HPDE6-E6E7 (cell line): ENCODE measurements around the gene SELP.
"Not testable (repeated sequence)": the region's sequence is repeated elsewhere in the genome, so short reads cannot be mapped to it uniquely, and the experiment has no call there.

Experiments used
- DNase-seq: peaks from one replicate; pipeline ENCODE4 v3.0.0; 2011; ENCODE audit warnings: missing footprints; ENCODE audit errors: extremely low spot score

The SELP gene

GRCh38 chr1:169630006-169630405, at the start of gene SELP:
Gene SELP, minus strand, starts transcription at chr1:169630124. Its CDS starts 50 bp downstream, at chr1:169630074.
- DNase-seq: no peak

- DNase-seq: no peak
Observed at GRCh38 chr1:169679692-169680091, 49.8 kb upstream of the SELP start.

GRCh38 chr1:169676001-169676400, 46.1 kb upstream of the SELP start:
- DNase-seq: peak; percentile 55

- no peak for DNase-seq
Observed at GRCh38 chr1:169670836-169671235, 40.9 kb upstream of the SELP start.

- DNase-seq: not testable (repeated sequence)
Observed at GRCh38 chr1:169670244-169670643, 40.3 kb upstream of the SELP start.

GRCh38 chr1:169667699-169668596, 38.0 kb upstream of the SELP start:
- DNase-seq: not testable (repeated sequence)

- not testable (repeated sequence) for DNase-seq
Observed at GRCh38 chr1:169667227-169667639, 37.3 kb upstream of the SELP start.

- DNase-seq: not testable (repeated sequence)
Observed at GRCh38 chr1:169662680-169663079, 32.8 kb upstream of the SELP start.

- DNase-seq: not testable (repeated sequence)
Observed at GRCh38 chr1:169661066-169661465, 31.1 kb upstream of the SELP start.

- not testable (repeated sequence) for DNase-seq
Observed at GRCh38 chr1:169658777-169659176, 28.9 kb upstream of the SELP start.

GRCh38 chr1:169653873-169654272, 23.9 kb upstream of the SELP start:
- DNase-seq: no peak

- no peak for DNase-seq
Observed at GRCh38 chr1:169651035-169651434, 21.1 kb upstream of the SELP start.

- no peak for DNase-seq
Observed at GRCh38 chr1:169650551-169650950, 20.6 kb upstream of the SELP start.

GRCh38 chr1:169648709-169649108, 18.8 kb upstream of the SELP start:
- no peak for DNase-seq

GRCh38 chr1:169648187-169648586, 18.3 kb upstream of the SELP start:
- DNase-seq: no peak

- no peak for DNase-seq
Observed at GRCh38 chr1:169647512-169647911, 17.6 kb upstream of the SELP start.

- no peak for DNase-seq
Observed at GRCh38 chr1:169644297-169644696, 14.4 kb upstream of the SELP start.

GRCh38 chr1:169634877-169635276, 5.0 kb upstream of the SELP start:
- DNase-seq: no peak

- no peak for DNase-seq
Observed at GRCh38 chr1:169634145-169634544, 4.2 kb upstream of the SELP start.

GRCh38 chr1:169631249-169631648, 1.3 kb upstream of the SELP start:
- DNase-seq: no peak

GRCh38 chr1:169624912-169625311, 5.0 kb downstream of the SELP start:
- no peak for DNase-seq

- DNase-seq: no peak
Observed at GRCh38 chr1:169624122-169624521, 5.8 kb downstream of the SELP start.

- DNase-seq: no peak
Observed at GRCh38 chr1:169623132-169623926, 6.6 kb downstream of the SELP start.
